SH-SY5Y (cell line): Measurements from ENCODE around the gene WDR70.

ENCODE experiments used
- GATA2 ChIP-seq: IDR thresholded peaks from 2 replicates; pipeline ENCODE4 v1.6.1; 2011; ENCODE audit warnings: mild to moderate bottlenecking, low read depth, low read length
- GATA3 ChIP-seq: IDR thresholded peaks from 2 replicates; pipeline ENCODE4 v1.6.1; 2011; ENCODE audit warnings: low read depth, mild to moderate bottlenecking, low read length, moderate library complexity

GRCh38 chr5:37567566-37567965 lies 188.4 kb downstream of the WDR70 start:
- TF ChIP-seq GATA2 (no peak), GATA3 (no peak)
